K562 (cell line): ENCODE data around the gene ERC2. TPM values are rescaled to one million over a fixed set of nuclear protein-coding genes. Genes with fewer than 3 reads are reported as not detected.

Experiments
- ATAC-seq: fragments of 200-7000 bp; cut with Tn5 transposase; 3 replicates; pipeline ENCODE4 v1.9.1; 2020; ENCODE audit warnings: moderate library complexity
- BruUV-seq: library from RNA; stranded (reverse); fragments of 400-500 nt; replicated peaks from 2 replicates; lab custom pipeline; 2021; lab: Mats Ljungman, UMichigan
- CTCF ChIA-PET: fragments of 300-600 bp; formaldehyde crosslinking; extraction: SDS; loops from one replicate; lab custom pipeline; 2021; ENCODE audit warnings: low intra/inter-chr PET ratio; lab: Yijun Ruan, JAX
- POLR2A ChIA-PET: fragments of 300-600, 350-650 bp; sonication (Branson Sonifier 250); formaldehyde crosslinking; extraction: SDS; loops from one replicate; lab custom pipeline; 2021; ENCODE audit warnings: antibody characterized with exemption, inconsistent platforms; lab: Yijun Ruan, JAX
- DNase-seq, 4 experiments: peaks; one replicate each; pipeline versions ENCODE4 v3.0.0 to v3.0.0-alpha.2; 2011 to 2018; ENCODE audit warnings: low spot score in 3 of 4, mixed read lengths in 3 of 4; ENCODE audit errors: extremely low read depth in 1 of 4
- FAIRE-seq: peaks from 2 replicates; lab custom pipeline; 2011; peaks lifted over from hg19 to GRCh38; lab: Jason Lieb, UNC
- H2AFZ ChIP-seq: 2 replicates; pipeline ENCODE4 v1.6.0; 2011; ENCODE audit warnings: low read depth, low read length, control low read depth, inconsistent platforms
- H3K27ac ChIP-seq: fragments of 200-600 bp; 3 replicates; pipeline ENCODE4 v1.8.0; 2011; ENCODE audit warnings: low read depth, mild to moderate bottlenecking, control low read depth, inconsistent platforms, low read length, moderate library complexity, mixed read lengths; ENCODE audit errors: extremely low read depth
- H3K27me3 ChIP-seq, 2 experiments: fragments of 300-600 bp in 1 of 2; 2 replicates in 1 of 2; 3 replicates in 1 of 2; pipeline versions ENCODE4 v1.6.0 to v1.8.0; 2011; ENCODE audit warnings: inconsistent platforms in 2 of 2, low read length in 2 of 2, mild to moderate bottlenecking in 1 of 2, mixed read lengths in 1 of 2, moderate library complexity in 1 of 2; ENCODE audit not compliant: control insufficient read depth in 2 of 2, insufficient read depth in 2 of 2
- H3K36me3 ChIP-seq: fragments of 300-600 bp; 3 replicates; pipeline ENCODE4 v1.8.0; 2011; ENCODE audit warnings: mild to moderate bottlenecking, low read length, inconsistent platforms; ENCODE audit not compliant: control insufficient read depth, insufficient read depth
- H3K4me1 ChIP-seq, 2 experiments: fragments of 200-600 bp in 1 of 2; replicated peaks in 1 of 2; 2 replicates in 1 of 2; 3 replicates in 1 of 2; pipeline versions ENCODE4 v1.5.1 to v1.8.0; 2011; ENCODE audit warnings: inconsistent platforms in 2 of 2, low read length in 2 of 2, mild to moderate bottlenecking in 1 of 2, mixed read lengths in 1 of 2, moderate library complexity in 1 of 2; ENCODE audit not compliant: control insufficient read depth in 2 of 2, insufficient read depth in 2 of 2
- H3K4me2 ChIP-seq: 2 replicates; pipeline ENCODE4 v1.6.1; 2011; ENCODE audit warnings: low read length, control low read depth, inconsistent platforms, mixed read lengths; ENCODE audit not compliant: insufficient read depth
- H3K4me3 ChIP-seq: fragments of 200-600 bp; sonication (generic), shearing (Covaris generic); 2 replicates; pipeline ENCODE4 v1.5.1; 2016; ENCODE audit warnings: control low read depth, inconsistent platforms
- H3K79me2 ChIP-seq: fragments of 200-600 bp; 3 replicates; pipeline ENCODE4 v1.8.0; 2011; ENCODE audit warnings: low read length, inconsistent platforms; ENCODE audit not compliant: control insufficient read depth, insufficient read depth
- H3K9ac ChIP-seq, 2 experiments: 2 replicates each; pipeline versions ENCODE4 v1.6.0 to v1.6.1; 2011; ENCODE audit warnings: low read depth in 2 of 2, low read length in 2 of 2, control low read depth in 1 of 2, inconsistent platforms in 1 of 2, mild to moderate bottlenecking in 1 of 2, mixed read lengths in 1 of 2; ENCODE audit not compliant: insufficient read depth in 1 of 2
- H3K9me1 ChIP-seq: one replicate; pipeline ENCODE4 v1.6.0; 2011; ENCODE audit warnings: inconsistent platforms, mild to moderate bottlenecking, low read length, moderate library complexity; ENCODE audit not compliant: control insufficient read depth, insufficient read depth
- H3K9me3 ChIP-seq: replicated peaks from 2 replicates; pipeline ENCODE4 v1.5.1; 2011; ENCODE audit warnings: low read depth, low read length, inconsistent platforms; ENCODE audit not compliant: control insufficient read depth, insufficient read depth
- H4K20me1 ChIP-seq: replicated peaks from 2 replicates; pipeline ENCODE4 v1.6.1; 2011; ENCODE audit warnings: low read length, inconsistent platforms, mixed read lengths; ENCODE audit not compliant: control insufficient read depth, insufficient read depth
- BACH1 ChIP-seq: fragments of 200-800 bp; sonication (Bioruptor generic); IDR thresholded peaks from 2 replicates; pipeline ENCODE4 v1.6.1; 2016; ENCODE audit warnings: missing genetic modification characterization, missing compliant biosample characterization
- CXXC5 ChIP-seq: fragments of 250-450 bp; sonication (Bioruptor Pico); IDR thresholded peaks from 2 replicates; pipeline ENCODE4 v1.8.0; 2022; ENCODE audit warnings: inconsistent platforms, mild to moderate bottlenecking, moderate library complexity
- FOXA3 ChIP-seq, 2 experiments: fragments of 450-650 bp in 1 of 2; sonication (generic) in 1 of 2; formaldehyde crosslinking; IDR thresholded peaks in 1 of 2; conservative IDR thresholded peaks in 1 of 2; 2 replicates each; pipeline versions ENCODE4 v1.4.0 to v1.8.0; 2020 to 2022; ENCODE audit warnings: mild to moderate bottlenecking in 2 of 2, missing genetic modification reagents in 1 of 2
- KHSRP ChIP-seq: fragments of 450-650 bp; IDR thresholded peaks from 2 replicates; pipeline ENCODE4 v1.6.1; 2017
- KLF13 ChIP-seq: fragments of 450-650 bp; IDR thresholded peaks from 2 replicates; pipeline ENCODE4 v1.6.1; 2016; ENCODE audit warnings: missing genetic modification characterization, low read depth, mild to moderate bottlenecking, missing compliant biosample characterization, moderate library complexity, borderline replicate concordance
- MBD2 ChIP-seq: sonication (generic); IDR thresholded peaks from 2 replicates; pipeline ENCODE4 v1.6.1; 2016; ENCODE audit warnings: low read depth, borderline replicate concordance
- NFRKB ChIP-seq: fragments of 450-650 bp; IDR thresholded peaks from 2 replicates; pipeline ENCODE4 v1.6.1; 2016; ENCODE audit warnings: low read depth
- SPI1 ChIP-seq: IDR thresholded peaks from 2 replicates; pipeline ENCODE4 v1.6.1; 2011; ENCODE audit warnings: low read depth, low read length, control low read depth, borderline replicate concordance
- STAT5B ChIP-seq: fragments of 250-450 bp; sonication (Bioruptor Pico); IDR thresholded peaks from 2 replicates; pipeline ENCODE4 v1.8.0; 2021; ENCODE audit warnings: mild to moderate bottlenecking, inconsistent platforms
- TAF1 ChIP-seq: IDR thresholded peaks from 2 replicates; pipeline ENCODE4 v1.6.1; 2011; ENCODE audit warnings: mild to moderate bottlenecking, low read length, moderate library complexity; ENCODE audit not compliant: insufficient read depth, control insufficient read depth, severe bottlenecking; ENCODE audit errors: extremely low read depth
- XRCC3 ChIP-seq: fragments of 450-650 bp; IDR thresholded peaks from 2 replicates; pipeline ENCODE4 v1.6.1; 2017; ENCODE audit warnings: mild to moderate bottlenecking, moderate library complexity
- ZNF41 ChIP-seq: fragments of 250-450 bp; sonication (Bioruptor Pico); conservative IDR thresholded peaks from 2 replicates; pipeline ENCODE4 v1.4.0; 2020; ENCODE audit warnings: mild to moderate bottlenecking
- WGBS: fragments of 100-300 bp; shearing (Covaris generic); methylation state at CpG from one replicate; pipeline ENCODE4 v1.1.6; 2016; ENCODE audit warnings: low coverage, mixed read lengths; ENCODE audit not compliant: insufficient coverage; ENCODE audit errors: missing lambda C conversion rate; 5-methylcytosine and 5-hydroxymethylcytosine counted together
- in situ Hi-C: fragments of 300-500 bp; cut with MboI; formaldehyde crosslinking; loops from 4 replicates; pipeline ENCODE4 v1.15.0; 2018; ENCODE audit warnings: inconsistent platforms, mixed read lengths
- intact Hi-C: fragments of 100-400 bp; cut with micrococcal nuclease; formaldehyde crosslinking; loops from 2 replicates; pipeline ENCODE4 v1.14.2; 2022
- polyA plus RNA-seq, 8 experiments: library from polyadenylated mRNA; depleted of rRNA in 4 of 8; stranded (reverse) in 5 of 8; unstranded in 3 of 8; fragments of >200 nt; fragmentation: Nextera tagmentation in 2 of 8; fragmentation: Illumina TruSeq in 1 of 8; extraction: Ambion mirVana in 2 of 8; extraction: Trizol in 1 of 8; gene quantifications; 2 replicates each; pipeline versions ENCODE4 v1.2.1 to v1.2.3, GENCODE V29; 2011 to 2014; ENCODE audit warnings: inconsistent platforms in 1 of 8, missing spikeins in 1 of 8
- total RNA-seq, 7 experiments: library from RNA; depleted of rRNA in 6 of 7; stranded (reverse); fragments of >200 nt in 6 of 7; fragmentation: Illumina TruSeq in 2 of 7; extraction: Trizol in 2 of 7; gene quantifications; 2 replicates each; pipeline versions ENCODE4 v1.2.1 to v1.2.3, GENCODE V29; 2011 to 2021; ENCODE audit warnings: low replicate concordance in 1 of 7
- TF ChIP-seq, protein P1 (sequence below), 2 experiments: fragments of 450-650 bp; IDR thresholded peaks; 2 replicates each; pipeline ENCODE4 v1.6.1; 2018; ENCODE audit warnings: mild to moderate bottlenecking in 2 of 2, low read depth in 1 of 2; ENCODE audit not compliant: partially characterized antibody in 2 of 2
- TF ChIP-seq, protein P2 (sequence below), 2 experiments: fragments of 450-650 bp in 1 of 2; sonication (generic) in 1 of 2; formaldehyde crosslinking; conservative IDR thresholded peaks; 2 replicates each; pipeline versions ENCODE4 v1.4.0 to v1.8.1; 2020 to 2022; ENCODE audit warnings: mild to moderate bottlenecking in 1 of 2, missing genetic modification reagents in 1 of 2
- TF ChIP-seq, protein P3 (sequence below): fragments of 250-450 bp; sonication (Bioruptor Pico); IDR thresholded peaks from 2 replicates; pipeline ENCODE4 v1.5.0; 2021; ENCODE audit warnings: mild to moderate bottlenecking, borderline replicate concordance

ERC2 gene
- total and polyA plus RNA-seq, 9 of the 15 experiments (the other 6 are each of a cell fraction or from before 2014, with no cell fraction given), result 0.04 to 0.18 (median 0.07) TPM; not detected in 2

DNA sequence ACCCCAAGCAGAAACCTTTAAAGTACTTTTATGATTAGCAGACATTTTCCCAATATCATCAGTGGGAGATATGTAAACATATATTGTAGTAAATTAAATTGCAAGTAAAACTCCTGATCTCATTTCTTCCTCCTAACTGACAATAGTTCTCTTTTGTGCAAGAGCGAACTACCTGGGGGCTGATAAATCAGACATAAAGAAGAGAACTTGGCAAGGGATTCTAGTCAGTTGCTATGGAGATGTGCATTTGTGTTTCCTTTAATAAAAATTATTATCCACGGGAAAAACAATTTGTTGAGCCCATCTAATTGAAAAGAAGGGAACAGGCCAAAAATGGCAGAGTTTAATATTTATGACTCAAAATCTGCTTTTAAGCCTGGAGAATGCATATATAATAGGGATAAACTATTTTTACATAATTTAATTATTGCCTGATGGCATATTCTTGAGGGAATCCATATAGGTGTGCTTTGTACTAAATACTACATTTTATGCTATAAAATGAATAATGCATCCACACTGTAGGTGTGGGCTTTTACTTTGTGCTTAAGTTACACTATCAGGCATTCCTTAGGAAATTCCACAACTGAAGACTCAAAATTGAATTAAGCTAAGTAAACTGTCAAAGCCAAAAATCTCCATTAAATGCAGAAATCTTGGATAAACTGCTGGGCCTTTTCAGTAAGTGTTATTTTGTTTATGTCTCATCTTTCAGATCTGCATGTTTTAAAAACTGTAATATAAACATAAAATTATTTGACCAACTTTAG lies 258.1 kb downstream of the ERC2 start:
- no peak overlapping the region for H3K9ac ChIP-seq
- H3K27me3 ChIP-seq, result no peaks in the 10 kb centered on the region
- H3K36me3 ChIP-seq, result no peaks in the 10 kb centered on the region
- ATAC-seq (no peak), FAIRE-seq (no peak), DNase-seq (no peak)
- H3K9me1 ChIP-seq, result no peaks in the 10 kb centered on the region
- no peaks in the 10 kb centered on the region for H3K79me2 ChIP-seq
- TF ChIP-seq, protein P1, sequence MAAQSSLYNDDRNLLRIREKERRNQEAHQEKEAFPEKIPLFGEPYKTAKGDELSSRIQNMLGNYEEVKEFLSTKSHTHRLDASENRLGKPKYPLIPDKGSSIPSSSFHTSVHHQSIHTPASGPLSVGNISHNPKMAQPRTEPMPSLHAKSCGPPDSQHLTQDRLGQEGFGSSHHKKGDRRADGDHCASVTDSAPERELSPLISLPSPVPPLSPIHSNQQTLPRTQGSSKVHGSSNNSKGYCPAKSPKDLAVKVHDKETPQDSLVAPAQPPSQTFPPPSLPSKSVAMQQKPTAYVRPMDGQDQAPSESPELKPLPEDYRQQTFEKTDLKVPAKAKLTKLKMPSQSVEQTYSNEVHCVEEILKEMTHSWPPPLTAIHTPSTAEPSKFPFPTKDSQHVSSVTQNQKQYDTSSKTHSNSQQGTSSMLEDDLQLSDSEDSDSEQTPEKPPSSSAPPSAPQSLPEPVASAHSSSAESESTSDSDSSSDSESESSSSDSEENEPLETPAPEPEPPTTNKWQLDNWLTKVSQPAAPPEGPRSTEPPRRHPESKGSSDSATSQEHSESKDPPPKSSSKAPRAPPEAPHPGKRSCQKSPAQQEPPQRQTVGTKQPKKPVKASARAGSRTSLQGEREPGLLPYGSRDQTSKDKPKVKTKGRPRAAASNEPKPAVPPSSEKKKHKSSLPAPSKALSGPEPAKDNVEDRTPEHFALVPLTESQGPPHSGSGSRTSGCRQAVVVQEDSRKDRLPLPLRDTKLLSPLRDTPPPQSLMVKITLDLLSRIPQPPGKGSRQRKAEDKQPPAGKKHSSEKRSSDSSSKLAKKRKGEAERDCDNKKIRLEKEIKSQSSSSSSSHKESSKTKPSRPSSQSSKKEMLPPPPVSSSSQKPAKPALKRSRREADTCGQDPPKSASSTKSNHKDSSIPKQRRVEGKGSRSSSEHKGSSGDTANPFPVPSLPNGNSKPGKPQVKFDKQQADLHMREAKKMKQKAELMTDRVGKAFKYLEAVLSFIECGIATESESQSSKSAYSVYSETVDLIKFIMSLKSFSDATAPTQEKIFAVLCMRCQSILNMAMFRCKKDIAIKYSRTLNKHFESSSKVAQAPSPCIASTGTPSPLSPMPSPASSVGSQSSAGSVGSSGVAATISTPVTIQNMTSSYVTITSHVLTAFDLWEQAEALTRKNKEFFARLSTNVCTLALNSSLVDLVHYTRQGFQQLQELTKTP (IDR thresholded peaks at IDR 0.05; ENCODE audit: low read depth in 1 of 2, partially characterized antibody in 2 of 2), result no peak
- TF ChIP-seq XRCC3, result no peak
- no peak for TF ChIP-seq BACH1
- TF ChIP-seq KHSRP, result no peak
- TF ChIP-seq, protein P2, sequence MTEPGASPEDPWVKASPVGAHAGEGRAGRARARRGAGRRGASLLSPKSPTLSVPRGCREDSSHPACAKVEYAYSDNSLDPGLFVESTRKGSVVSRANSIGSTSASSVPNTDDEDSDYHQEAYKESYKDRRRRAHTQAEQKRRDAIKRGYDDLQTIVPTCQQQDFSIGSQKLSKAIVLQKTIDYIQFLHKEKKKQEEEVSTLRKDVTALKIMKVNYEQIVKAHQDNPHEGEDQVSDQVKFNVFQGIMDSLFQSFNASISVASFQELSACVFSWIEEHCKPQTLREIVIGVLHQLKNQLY (CRISPR knock-in tag; conservative IDR thresholded peaks at IDR 0.05), result no peak
- TF ChIP-seq ZNF41 (CRISPR knock-in tag), result no peak
- TF ChIP-seq STAT5B (CRISPR knock-in tag), result no peak
- TF ChIP-seq NFRKB, result no peak
- no peak for TF ChIP-seq CXXC5
- no peak for TF ChIP-seq MBD2
- no peak for TF ChIP-seq TAF1
- TF ChIP-seq, protein P3, sequence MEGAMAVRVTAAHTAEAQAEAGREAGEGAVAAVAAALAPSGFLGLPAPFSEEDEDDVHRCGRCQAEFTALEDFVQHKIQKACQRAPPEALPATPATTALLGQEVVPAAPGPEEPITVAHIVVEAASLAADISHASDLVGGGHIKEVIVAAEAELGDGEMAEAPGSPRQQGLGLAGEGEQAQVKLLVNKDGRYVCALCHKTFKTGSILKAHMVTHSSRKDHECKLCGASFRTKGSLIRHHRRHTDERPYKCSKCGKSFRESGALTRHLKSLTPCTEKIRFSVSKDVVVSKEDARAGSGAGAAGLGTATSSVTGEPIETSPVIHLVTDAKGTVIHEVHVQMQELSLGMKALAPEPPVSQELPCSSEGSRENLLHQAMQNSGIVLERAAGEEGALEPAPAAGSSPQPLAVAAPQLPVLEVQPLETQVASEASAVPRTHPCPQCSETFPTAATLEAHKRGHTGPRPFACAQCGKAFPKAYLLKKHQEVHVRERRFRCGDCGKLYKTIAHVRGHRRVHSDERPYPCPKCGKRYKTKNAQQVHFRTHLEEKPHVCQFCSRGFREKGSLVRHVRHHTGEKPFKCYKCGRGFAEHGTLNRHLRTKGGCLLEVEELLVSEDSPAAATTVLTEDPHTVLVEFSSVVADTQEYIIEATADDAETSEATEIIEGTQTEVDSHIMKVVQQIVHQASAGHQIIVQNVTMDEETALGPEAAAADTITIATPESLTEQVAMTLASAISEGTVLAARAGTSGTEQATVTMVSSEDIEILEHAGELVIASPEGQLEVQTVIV, result no peak
- no peak for TF ChIP-seq FOXA3 (CRISPR knock-in tag; conservative IDR thresholded peaks at IDR 0.05 in 1 of 2, IDR thresholded peaks at IDR 0.05 in 1 of 2)
- no peak for TF ChIP-seq SPI1
- TF ChIP-seq KLF13 (tag), result no peak
- in situ Hi-C loops, result no loop called here
- H3K4me2 ChIP-seq, result no peak overlapping the region
- BruUV-seq, result no TSS peak
- WGBS, result 0% methylated on average over 2 of the region's 2 CpGs
- no peaks in the 10 kb centered on the region for H3K4me1 ChIP-seq
- ChIA-PET CTCF (no interaction called here), POLR2A (no interaction called here)
- intact Hi-C loops, result no loop called here
- H2AFZ ChIP-seq, result no peak overlapping the region
- H3K4me3 ChIP-seq, result no peak overlapping the region
- H3K27ac ChIP-seq, result no peak overlapping the region
- H3K9me3 ChIP-seq, result no peaks in the 10 kb centered on the region
- H4K20me1 ChIP-seq, result no peaks in the 10 kb centered on the region
